Left ventricle myocardium inferior (tissue), 1 donor: Measurements from ENCODE around the gene FBXW2. TPM values are rescaled to one million over a fixed set of nuclear protein-coding genes. Genes with fewer than 3 reads are reported as not detected.
"Not testable (repeated sequence)": the region's sequence is repeated elsewhere in the genome, so short reads cannot be mapped to it uniquely, and the experiment has no call there.

Experiments used
- DNase-seq: peaks from one replicate; pipeline ENCODE4 v3.0.0-alpha.2; 2020
- H3K27ac ChIP-seq: fragments of 200-600 bp; replicated peaks from 2 replicates; pipeline ENCODE4 v1.8.0; 2021
- H3K27me3 ChIP-seq: fragments of 200-600 bp; 2 replicates; pipeline ENCODE4 v1.8.0; 2021; ENCODE audit warnings: low read depth
- H3K36me3 ChIP-seq: fragments of 200-600 bp; 2 replicates; pipeline ENCODE4 v1.8.0; 2021
- H3K4me1 ChIP-seq: fragments of 200-600 bp; 2 replicates; pipeline ENCODE4 v1.8.0; 2021
- H3K4me3 ChIP-seq: fragments of 200-600 bp; 2 replicates; pipeline ENCODE4 v1.8.0; 2021; ENCODE audit warnings: mild to moderate bottlenecking, moderate library complexity
- H3K9me3 ChIP-seq: fragments of 200-600 bp; replicated peaks from 2 replicates; pipeline ENCODE4 v1.8.0; 2021
- CTCF ChIP-seq: fragments of 200-600 bp; IDR thresholded peaks from 2 replicates; pipeline ENCODE4 v1.8.0; 2021; ENCODE audit warnings: antibody characterized with exemption, mild to moderate bottlenecking, borderline replicate concordance
- intact Hi-C: fragments of 100-400 bp; cut with micrococcal nuclease; formaldehyde crosslinking; loops from one replicate; pipeline ENCODE4 v1.11.0; 2022
- total RNA-seq: library from RNA; stranded (reverse); fragmentation: NEBNext Ultra II Directional; extraction: Animal tissue kit (Norgen Biotek cat#: 25700); gene quantifications from one replicate; pipeline ENCODE4 v1.2.1, GENCODE V29; 2021
- donor health status: DM: no; HTN: yes; CAD: no; lungs with severe emphysema.

The FBXW2 gene
- total RNA-seq, 1 donor from 2014 or later: 41.3 TPM

- peaks cover 43% of the 10 kb centered on the region for H3K36me3 ChIP-seq
- no peaks in the 10 kb centered on the region for H3K27me3 ChIP-seq
- TF ChIP-seq CTCF: no peak
- H3K4me1 ChIP-seq: no peaks in the 10 kb centered on the region
- no peak overlapping the region for H3K4me3 ChIP-seq
- intact Hi-C loops: no loop called here
- DNase-seq: no peak
- peaks cover 17% of the 10 kb centered on the region for H3K9me3 ChIP-seq
- no peak overlapping the region for H3K27ac ChIP-seq
These were observed 21.9 kb upstream of the FBXW2 start for GRCh38 chr9:120815075-120815474.

GRCh38 chr9:120808931-120809330 lies 15.7 kb upstream of the FBXW2 start:
- no peak for DNase-seq
- intact Hi-C loops: no loop called here
- H3K4me3 ChIP-seq: no peak overlapping the region
- no peaks in the 10 kb centered on the region for H3K4me1 ChIP-seq
- peaks cover 76% of the 10 kb centered on the region for H3K9me3 ChIP-seq
- no peak overlapping the region for H3K27ac ChIP-seq
- H3K36me3 ChIP-seq: peaks cover 17% of the 10 kb centered on the region
- no peaks in the 10 kb centered on the region for H3K27me3 ChIP-seq
- no peak for TF ChIP-seq CTCF

- Histone ChIP-seq H3K4me3 (no peak overlapping the region), H3K27me3 (no peaks in the 10 kb centered on the region), H3K4me1 (no peaks in the 10 kb centered on the region), H3K27ac (no peak overlapping the region), H3K9me3 (peaks cover 76% of the 10 kb centered on the region), H3K36me3 (peaks cover 17% of the 10 kb centered on the region)
- TF ChIP-seq CTCF: no peak
- intact Hi-C loops: no loop called here
- DNase-seq: no peak
These were observed 14.6 kb upstream of the FBXW2 start for GRCh38 chr9:120807607-120808379.

- H3K27me3 ChIP-seq, DNase-seq, intact Hi-C loops, H3K4me3 ChIP-seq, H3K27ac ChIP-seq, H3K4me1 ChIP-seq: not testable (repeated sequence)
- H3K9me3 ChIP-seq: peaks cover 57% of the 10 kb centered on the region
- H3K36me3 ChIP-seq: peaks cover 11% of the 10 kb centered on the region
These were observed 11.7 kb upstream of the FBXW2 start for GRCh38 chr9:120804784-120805363.

- H3K4me1 ChIP-seq: no peaks in the 10 kb centered on the region
- H3K27ac ChIP-seq: no peak overlapping the region
- no peaks in the 10 kb centered on the region for H3K27me3 ChIP-seq
- intact Hi-C loops: no loop called here
- H3K36me3 ChIP-seq: no peaks in the 10 kb centered on the region
- no peak for TF ChIP-seq CTCF
- no peak for DNase-seq
- no peak overlapping the region for H3K4me3 ChIP-seq
- H3K9me3 ChIP-seq: peaks cover 22% of the 10 kb centered on the region
These were observed 8.2 kb upstream of the FBXW2 start for GRCh38 chr9:120801441-120801840.

GRCh38 chr9:120791161-120791560 lies 2.1 kb downstream of the FBXW2 start:
- no peak overlapping the region for H3K27ac ChIP-seq
- H3K9me3 ChIP-seq: no peaks in the 10 kb centered on the region
- peaks cover 78% of the 10 kb centered on the region for H3K4me1 ChIP-seq
- no peak for DNase-seq
- H3K4me3 ChIP-seq: peak overlapping the region; percentile 96
- H3K36me3 ChIP-seq: peaks cover 17% of the 10 kb centered on the region
- TF ChIP-seq CTCF: no peak
- intact Hi-C loops: no loop called here
- H3K27me3 ChIP-seq: no peaks in the 10 kb centered on the region
